DND-41 (cell line): ENCODE measurements around the gene SKAP1.

Experiments
- CTCF ChIP-seq: IDR thresholded peaks from 2 replicates; pipeline ENCODE4 v1.5.1; 2012; ENCODE audit warnings: borderline replicate concordance, low read length, moderate library complexity, mild to moderate bottlenecking; ENCODE audit not compliant: poor library complexity, severe bottlenecking; ENCODE audit errors: extremely low read depth
- EZH2 ChIP-seq: IDR thresholded peaks from 3 replicates; pipeline ENCODE4 v1.6.1; 2012; ENCODE audit warnings: borderline replicate concordance, low read depth, mild to moderate bottlenecking, moderate library complexity, low read length, inconsistent platforms; ENCODE audit not compliant: severe bottlenecking

- TF ChIP-seq CTCF (peak; percentile 16), EZH2 (no peak)
Measured at GRCh38 chr17:48215583-48216139, 214.4 kb downstream of the SKAP1 start.
